Coronary artery (tissue), 2 donors: ENCODE data around the gene TIMP3.

Experiments
- DNase-seq: peaks from one replicate; pipeline ENCODE4 v3.0.0-alpha.2; 2017; ENCODE audit warnings: low spot score
- H3K27ac ChIP-seq, 2 donors: fragments of 200-600 bp; sonication (generic); one replicate each; pipeline ENCODE4 v1.5.1; 2016 to 2019
- H3K4me3 ChIP-seq: fragments of 200-600 bp; sonication (generic); 2 replicates; pipeline ENCODE4 v1.5.1; 2016; ENCODE audit warnings: mild to moderate bottlenecking, moderate library complexity
- TF ChIP-seq, protein P1 (sequence below): fragments of 200-600 bp; sonication (generic); IDR thresholded peaks from one replicate; pipeline ENCODE4 v1.5.1; 2019; ENCODE audit warnings: antibody characterized with exemption

The TIMP3 gene

GRCh38 chr22:32855045-32855756 lies 53.7 kb downstream of the TIMP3 start:
- Histone ChIP-seq H3K27ac (peak overlapping the region in 1 of 2 donors; percentile 5), H3K4me3 (no peak overlapping the region)
- TF ChIP-seq, protein P1, sequence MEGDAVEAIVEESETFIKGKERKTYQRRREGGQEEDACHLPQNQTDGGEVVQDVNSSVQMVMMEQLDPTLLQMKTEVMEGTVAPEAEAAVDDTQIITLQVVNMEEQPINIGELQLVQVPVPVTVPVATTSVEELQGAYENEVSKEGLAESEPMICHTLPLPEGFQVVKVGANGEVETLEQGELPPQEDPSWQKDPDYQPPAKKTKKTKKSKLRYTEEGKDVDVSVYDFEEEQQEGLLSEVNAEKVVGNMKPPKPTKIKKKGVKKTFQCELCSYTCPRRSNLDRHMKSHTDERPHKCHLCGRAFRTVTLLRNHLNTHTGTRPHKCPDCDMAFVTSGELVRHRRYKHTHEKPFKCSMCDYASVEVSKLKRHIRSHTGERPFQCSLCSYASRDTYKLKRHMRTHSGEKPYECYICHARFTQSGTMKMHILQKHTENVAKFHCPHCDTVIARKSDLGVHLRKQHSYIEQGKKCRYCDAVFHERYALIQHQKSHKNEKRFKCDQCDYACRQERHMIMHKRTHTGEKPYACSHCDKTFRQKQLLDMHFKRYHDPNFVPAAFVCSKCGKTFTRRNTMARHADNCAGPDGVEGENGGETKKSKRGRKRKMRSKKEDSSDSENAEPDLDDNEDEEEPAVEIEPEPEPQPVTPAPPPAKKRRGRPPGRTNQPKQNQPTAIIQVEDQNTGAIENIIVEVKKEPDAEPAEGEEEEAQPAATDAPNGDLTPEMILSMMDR, result no peak
- no peak for DNase-seq

- TF ChIP-seq, protein P1, result no peak
- Histone ChIP-seq H3K27ac (peak overlapping the region in 1 of 2 donors; percentile 8), H3K4me3 (no peak overlapping the region)
- no peak for DNase-seq
These were observed 56.7 kb downstream of the TIMP3 start for GRCh38 chr22:32858121-32858703.

GRCh38 chr22:32858957-32859356 lies 57.5 kb downstream of the TIMP3 start:
- H3K4me3 ChIP-seq, result no peak overlapping the region
- TF ChIP-seq, protein P1, result no peak
- DNase-seq, result no peak
- H3K27ac ChIP-seq, result no peak overlapping the region

DNA sequence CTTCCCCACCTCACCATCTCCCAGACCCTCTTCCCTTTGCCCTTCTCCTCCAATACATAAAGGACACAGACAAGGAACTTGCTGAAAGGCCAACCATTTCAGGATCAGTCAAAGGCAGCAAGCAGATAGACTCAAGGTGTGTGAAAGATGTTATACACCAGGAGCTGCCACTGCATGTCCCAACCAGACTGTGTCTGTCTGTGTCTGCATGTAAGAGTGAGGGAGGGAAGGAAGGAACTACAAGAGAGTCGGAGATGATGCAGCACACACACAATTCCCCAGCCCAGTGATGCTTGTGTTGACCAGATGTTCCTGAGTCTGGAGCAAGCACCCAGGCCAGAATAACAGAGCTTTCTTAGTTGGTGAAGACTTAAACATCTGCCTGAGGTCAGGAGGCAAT lies 58.2 kb downstream of the TIMP3 start:
- no peak for DNase-seq
- Histone ChIP-seq H3K27ac (no peak overlapping the region), H3K4me3 (no peak overlapping the region)
- TF ChIP-seq, protein P1, result no peak

DNA sequence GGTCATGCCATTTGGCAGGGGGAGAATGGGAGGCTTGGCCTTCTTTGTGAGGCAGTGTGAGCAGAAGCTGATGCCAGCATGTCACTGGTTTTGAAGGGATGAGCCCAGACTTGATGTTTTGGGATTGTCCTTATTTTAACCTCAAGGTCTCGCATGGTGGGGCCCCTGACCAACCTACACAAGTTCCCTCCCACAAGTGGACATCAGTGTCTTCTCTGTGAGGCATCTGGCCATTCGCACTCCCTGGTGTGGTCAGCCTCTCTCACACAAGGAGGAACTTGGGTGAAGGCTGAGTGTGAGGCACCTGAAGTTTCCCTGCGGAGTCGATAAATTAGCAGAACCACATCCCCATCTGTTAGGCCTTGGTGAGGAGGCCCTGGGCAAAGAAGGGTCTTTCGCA lies 59.8 kb downstream of the TIMP3 start:
- TF ChIP-seq, protein P1, result no peak
- Histone ChIP-seq H3K27ac (no peak overlapping the region), H3K4me3 (no peak overlapping the region)
- DNase-seq, result no peak

DNA sequence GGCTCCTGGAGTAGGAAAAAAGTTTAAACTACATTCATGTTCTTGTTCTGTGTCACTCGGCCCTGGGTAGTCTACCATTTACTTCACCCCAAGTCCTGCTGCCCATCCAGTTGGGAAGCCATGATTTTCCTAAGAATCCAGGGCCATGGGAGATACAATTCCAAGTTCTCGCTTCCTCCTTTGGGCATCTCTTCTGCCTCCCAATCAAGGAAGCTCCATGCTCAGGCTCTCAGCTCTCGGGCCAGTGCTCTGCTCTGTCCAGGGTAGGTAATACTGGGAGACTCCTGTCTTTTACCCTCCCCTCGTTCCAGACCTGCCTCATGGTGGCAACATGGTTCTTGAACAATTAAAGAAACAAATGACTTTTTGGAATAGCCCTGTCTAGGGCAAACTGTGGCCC lies 60.6 kb downstream of the TIMP3 start:
- Histone ChIP-seq H3K4me3 (no peak overlapping the region), H3K27ac (no peak overlapping the region)
- DNase-seq, result no peak
- TF ChIP-seq, protein P1, result no peak
